Measurements from ENCODE around the gene ALS2.
"Not testable (repeated sequence)": the region's sequence is repeated elsewhere in the genome, so short reads cannot be mapped to it uniquely, and the experiment has no call there.

ALS2 gene

GRCh38 chr2:201769666-201770373 lies 10.9 kb downstream of the ALS2 start:
- DNase-seq (ENCODE audit: extremely low spot score), result no peak
- POLR2A ChIA-PET, result interaction anchor here (1.1 kb wide), 1 partner anchor 11 kb away, joined by 3 read pairs; the partner anchor contains the start of gene ALS2
- CTCF ChIA-PET, result no interaction called here
- TF ChIP-seq LEF1 (IDR thresholded peaks at IDR 0.05; ENCODE audit: borderline replicate concordance) (no peak), ARNT (IDR thresholded peaks at IDR 0.05) (no peak), NFRKB (IDR thresholded peaks at IDR 0.05) (no peak), ZNF384 (IDR thresholded peaks at IDR 0.05) (no peak), BHLHE40 (IDR thresholded peaks at IDR 0.05; ENCODE audit: borderline replicate concordance) (no peak), TARDBP (IDR thresholded peaks at IDR 0.05) (no peak), FOXM1 (IDR thresholded peaks at IDR 0.05; ENCODE audit: borderline replicate concordance) (no peak), FOXA1 (IDR thresholded peaks at IDR 0.05) (no peak), CTBP1 (IDR thresholded peaks at IDR 0.05; ENCODE audit: borderline replicate concordance) (no peak)
- TF ChIP-seq, protein P1, sequence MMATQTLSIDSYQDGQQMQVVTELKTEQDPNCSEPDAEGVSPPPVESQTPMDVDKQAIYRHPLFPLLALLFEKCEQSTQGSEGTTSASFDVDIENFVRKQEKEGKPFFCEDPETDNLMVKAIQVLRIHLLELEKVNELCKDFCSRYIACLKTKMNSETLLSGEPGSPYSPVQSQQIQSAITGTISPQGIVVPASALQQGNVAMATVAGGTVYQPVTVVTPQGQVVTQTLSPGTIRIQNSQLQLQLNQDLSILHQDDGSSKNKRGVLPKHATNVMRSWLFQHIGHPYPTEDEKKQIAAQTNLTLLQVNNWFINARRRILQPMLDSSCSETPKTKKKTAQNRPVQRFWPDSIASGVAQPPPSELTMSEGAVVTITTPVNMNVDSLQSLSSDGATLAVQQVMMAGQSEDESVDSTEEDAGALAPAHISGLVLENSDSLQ (IDR thresholded peaks at IDR 0.05), result no peak

GRCh38 chr2:201768918-201769317 lies 11.8 kb downstream of the ALS2 start:
- POLR2A ChIA-PET, result interaction anchor here (1.1 kb wide), 1 partner anchor 12 kb away, joined by 3 read pairs; the partner anchor contains the start of gene ALS2
- CTCF ChIA-PET, result interaction anchor here (1.1 kb wide), 1 partner anchor 12 kb away, joined by 3 read pairs; the partner anchor contains the start of gene ALS2

GRCh38 chr2:201765799-201766198 lies 14.9 kb downstream of the ALS2 start:
- POLR2A ChIA-PET, result interaction anchor here (1.7 kb wide), 1 partner anchor 15 kb away, joined by 4 read pairs; the partner anchor contains the start of gene ALS2
- no peak for DNase-seq (ENCODE audit: extremely low spot score)
- no peak for TF ChIP-seq L3MBTL2 (conservative IDR thresholded peaks at IDR 0.05)
- no peak for TF ChIP-seq ZNF384 (IDR thresholded peaks at IDR 0.05)
- no peak for TF ChIP-seq HDGF (IDR thresholded peaks at IDR 0.05; ENCODE audit: borderline replicate concordance)
- TF ChIP-seq FOXA1 (IDR thresholded peaks at IDR 0.05), result no peak
- TF ChIP-seq NFRKB (IDR thresholded peaks at IDR 0.05), result no peak
- TF ChIP-seq TARDBP (IDR thresholded peaks at IDR 0.05), result no peak
- CTCF ChIA-PET, result no interaction called here

More at GRCh38 chr2:201768918-201769317, 11.8 kb downstream of the ALS2 start:
- no peak for TF ChIP-seq FOXA1 (IDR thresholded peaks at IDR 0.05)
- no peak for TF ChIP-seq TARDBP (IDR thresholded peaks at IDR 0.05)
- no peak for TF ChIP-seq FOXK2 (IDR thresholded peaks at IDR 0.05)
- no peak for TF ChIP-seq SUZ12 (IDR thresholded peaks at IDR 0.05)
- no peak for TF ChIP-seq LEF1 (IDR thresholded peaks at IDR 0.05; ENCODE audit: borderline replicate concordance)
- no peak for TF ChIP-seq ELF4 (IDR thresholded peaks at IDR 0.05)
- DNase-seq (ENCODE audit: extremely low spot score), result no peak

DNA sequence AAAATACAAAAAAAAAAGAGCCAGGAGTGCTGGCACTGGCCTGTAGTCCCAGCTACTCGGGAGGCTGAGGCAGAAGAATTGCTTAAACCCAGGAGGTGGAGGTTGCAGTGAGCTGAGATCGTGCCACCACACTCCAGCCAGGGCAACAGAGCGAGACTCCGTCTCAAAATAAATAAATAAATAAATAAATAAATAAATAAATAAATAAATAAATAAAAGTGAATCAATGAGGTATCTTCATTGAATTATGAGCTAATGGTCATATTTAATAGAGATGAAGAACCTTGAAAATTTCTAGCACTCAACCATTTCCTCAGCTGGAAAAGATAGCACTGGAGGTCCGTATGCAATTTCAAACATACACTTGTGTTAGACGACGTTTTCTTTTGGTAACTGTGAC lies 16.3 kb downstream of the ALS2 start:
- POLR2A ChIA-PET, result interaction anchor here (1.2 kb wide), 1 partner anchor 16 kb away, joined by 5 read pairs; the partner anchor contains the start of gene ALS2
- DNase-seq (ENCODE audit: extremely low spot score); CTCF ChIA-PET: not testable (repeated sequence)

- no peak for DNase-seq (ENCODE audit: extremely low spot score)
- POLR2A ChIA-PET, result no interaction called here
- TF ChIP-seq FOXM1 (IDR thresholded peaks at IDR 0.05; ENCODE audit: borderline replicate concordance), result no peak
- no peak for TF ChIP-seq CTBP1 (IDR thresholded peaks at IDR 0.05; ENCODE audit: borderline replicate concordance)
- TF ChIP-seq FOXA1 (IDR thresholded peaks at IDR 0.05), result no peak
- no peak for TF ChIP-seq HDGF (IDR thresholded peaks at IDR 0.05; ENCODE audit: borderline replicate concordance)
- TF ChIP-seq ELF4 (IDR thresholded peaks at IDR 0.05), result no peak
- TF ChIP-seq SP1 (IDR thresholded peaks at IDR 0.05), result no peak
- TF ChIP-seq TARDBP (IDR thresholded peaks at IDR 0.05), result no peak
- TF ChIP-seq, protein P1 (IDR thresholded peaks at IDR 0.05), result no peak
- no peak for TF ChIP-seq FOXK2 (IDR thresholded peaks at IDR 0.05)
- no peak for TF ChIP-seq BHLHE40 (IDR thresholded peaks at IDR 0.05; ENCODE audit: borderline replicate concordance)
- TF ChIP-seq ZNF384 (IDR thresholded peaks at IDR 0.05), result no peak
- TF ChIP-seq ARNT (IDR thresholded peaks at IDR 0.05), result no peak
- no peak for TF ChIP-seq SUZ12 (IDR thresholded peaks at IDR 0.05)
- TF ChIP-seq L3MBTL2 (conservative IDR thresholded peaks at IDR 0.05), result no peak
- TF ChIP-seq NFRKB (IDR thresholded peaks at IDR 0.05), result no peak
- no peak for TF ChIP-seq LEF1 (IDR thresholded peaks at IDR 0.05; ENCODE audit: borderline replicate concordance)
- CTCF ChIA-PET, result no interaction called here
Observed at GRCh38 chr2:201761101-201761500, 19.6 kb downstream of the ALS2 start.

GRCh38 chr2:201759567-201759966 lies 21.2 kb downstream of the ALS2 start:
- DNase-seq (ENCODE audit: extremely low spot score), result no peak
- ChIA-PET POLR2A (no interaction called here), CTCF (no interaction called here)
- no peak for TF ChIP-seq NFRKB (IDR thresholded peaks at IDR 0.05)
- TF ChIP-seq TARDBP (IDR thresholded peaks at IDR 0.05), result no peak
- no peak for TF ChIP-seq ARNT (IDR thresholded peaks at IDR 0.05)
- no peak for TF ChIP-seq SUZ12 (IDR thresholded peaks at IDR 0.05)
- no peak for TF ChIP-seq LEF1 (IDR thresholded peaks at IDR 0.05; ENCODE audit: borderline replicate concordance)
- TF ChIP-seq ELF4 (IDR thresholded peaks at IDR 0.05), result no peak
- TF ChIP-seq ZNF384 (IDR thresholded peaks at IDR 0.05), result no peak
- TF ChIP-seq, protein P1 (IDR thresholded peaks at IDR 0.05), result no peak
- TF ChIP-seq BHLHE40 (IDR thresholded peaks at IDR 0.05; ENCODE audit: borderline replicate concordance), result no peak
- TF ChIP-seq HDGF (IDR thresholded peaks at IDR 0.05; ENCODE audit: borderline replicate concordance), result no peak
- no peak for TF ChIP-seq SP1 (IDR thresholded peaks at IDR 0.05)
- TF ChIP-seq FOXK2 (IDR thresholded peaks at IDR 0.05), result no peak
- TF ChIP-seq CTBP1 (IDR thresholded peaks at IDR 0.05; ENCODE audit: borderline replicate concordance), result no peak
- TF ChIP-seq L3MBTL2 (conservative IDR thresholded peaks at IDR 0.05), result no peak
- TF ChIP-seq FOXA1 (IDR thresholded peaks at IDR 0.05), result no peak
- TF ChIP-seq FOXM1 (IDR thresholded peaks at IDR 0.05; ENCODE audit: borderline replicate concordance), result no peak

Data from HEK293T (cell line).